ENCODE measurements around the gene SPAG16.

- TF ChIP-seq CTCF (IDR thresholded peaks at IDR 0.05; ENCODE audit: insufficient read depth, low read depth, low read length) (no peak), EZH2 (IDR thresholded peaks at IDR 0.05; ENCODE audit: insufficient read depth, low read length) (no peak)
Measured at GRCh38 chr2:214180686-214181085, 896.4 kb downstream of the SPAG16 start.

Data from astrocyte (in vitro differentiated cells and primary cell).